IMR-90 (cell line): Measurements from ENCODE around the gene RELN.

Source experiments
- BHLHE40 ChIP-seq: fragments of 150-350 bp; IDR thresholded peaks from 2 replicates; pipeline ENCODE4 v1.6.1; 2016; ENCODE audit warnings: mild to moderate bottlenecking, low read depth, low read length
- CEBPB ChIP-seq: IDR thresholded peaks from 2 replicates; pipeline ENCODE4 v1.6.1; 2012; ENCODE audit warnings: low read depth, low read length, improper control_type of control experiment
- CHD1 ChIP-seq: IDR thresholded peaks from 2 replicates; pipeline ENCODE4 v1.6.1; 2012; ENCODE audit warnings: low read depth, low read length, improper control_type of control experiment
- MAFK ChIP-seq: IDR thresholded peaks from 2 replicates; pipeline ENCODE4 v1.6.1; 2012; ENCODE audit warnings: low read depth, low read length, improper control_type of control experiment
- MAZ ChIP-seq: IDR thresholded peaks from 2 replicates; pipeline ENCODE4 v1.6.1; 2012; ENCODE audit warnings: low read depth, mild to moderate bottlenecking, low read length, improper control_type of control experiment, moderate library complexity, borderline replicate concordance
- MXI1 ChIP-seq: IDR thresholded peaks from 2 replicates; pipeline ENCODE4 v1.6.1; 2012; ENCODE audit warnings: low read depth, mild to moderate bottlenecking, low read length, moderate library complexity, borderline replicate concordance
- POLR2A ChIP-seq: IDR thresholded peaks from 2 replicates; pipeline ENCODE4 v1.6.1; 2012; ENCODE audit warnings: mild to moderate bottlenecking, low read depth, low read length
- RAD21 ChIP-seq: IDR thresholded peaks from 2 replicates; pipeline ENCODE4 v1.6.1; 2012; ENCODE audit warnings: low read length, improper control_type of control experiment
- RCOR1 ChIP-seq: IDR thresholded peaks from 2 replicates; pipeline ENCODE4 v1.6.1; 2012; ENCODE audit warnings: mild to moderate bottlenecking, low read length, improper control_type of control experiment; ENCODE audit not compliant: insufficient replicate concordance
- RFX5 ChIP-seq: IDR thresholded peaks from 2 replicates; pipeline ENCODE4 v1.8.0; 2012; ENCODE audit warnings: low read depth, mild to moderate bottlenecking, low read length, moderate library complexity
- SMC3 ChIP-seq: fragments of 150-350 bp; IDR thresholded peaks from 2 replicates; pipeline ENCODE4 v1.6.1; 2016; ENCODE audit warnings: low read depth, mild to moderate bottlenecking, antibody characterized with exemption, low read length, moderate library complexity
- TF ChIP-seq, protein P1 (sequence below): conservative IDR thresholded peaks from 2 replicates; pipeline ENCODE4 v1.5.1; 2012; ENCODE audit warnings: mild to moderate bottlenecking, low read depth, low read length, improper control_type of control experiment
- TF ChIP-seq, protein P2 (sequence below): fragments of 150-350 bp; IDR thresholded peaks from 2 replicates; pipeline ENCODE4 v1.6.1; 2017; ENCODE audit warnings: mild to moderate bottlenecking, antibody characterized with exemption, low read length, low read depth
- TF ChIP-seq, protein P3 (sequence below): fragments of 150-350 bp; IDR thresholded peaks from 2 replicates; pipeline ENCODE4 v1.6.1; 2016; ENCODE audit warnings: low read depth, mild to moderate bottlenecking, low read length, moderate library complexity, borderline replicate concordance

DNA sequence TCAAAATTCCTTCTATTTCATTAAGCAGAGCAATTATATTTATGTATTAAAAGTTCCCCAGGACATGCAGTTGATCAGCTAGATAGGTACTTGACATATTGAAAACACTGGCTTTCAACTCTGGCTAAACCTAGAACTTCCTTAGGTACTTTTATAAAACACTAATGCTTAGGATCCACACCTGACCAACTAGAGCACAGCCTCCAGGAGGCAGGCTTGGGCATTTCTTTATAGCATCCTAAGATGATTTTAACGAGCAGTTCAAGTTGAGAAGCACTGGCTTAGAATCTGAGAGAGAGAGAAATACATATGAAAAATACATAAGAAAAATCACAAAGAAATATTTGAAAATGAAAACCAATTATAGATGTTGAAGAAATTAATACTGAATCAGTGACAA, 564.3 kb downstream of the RELN start:
- TF ChIP-seq, protein P1, sequence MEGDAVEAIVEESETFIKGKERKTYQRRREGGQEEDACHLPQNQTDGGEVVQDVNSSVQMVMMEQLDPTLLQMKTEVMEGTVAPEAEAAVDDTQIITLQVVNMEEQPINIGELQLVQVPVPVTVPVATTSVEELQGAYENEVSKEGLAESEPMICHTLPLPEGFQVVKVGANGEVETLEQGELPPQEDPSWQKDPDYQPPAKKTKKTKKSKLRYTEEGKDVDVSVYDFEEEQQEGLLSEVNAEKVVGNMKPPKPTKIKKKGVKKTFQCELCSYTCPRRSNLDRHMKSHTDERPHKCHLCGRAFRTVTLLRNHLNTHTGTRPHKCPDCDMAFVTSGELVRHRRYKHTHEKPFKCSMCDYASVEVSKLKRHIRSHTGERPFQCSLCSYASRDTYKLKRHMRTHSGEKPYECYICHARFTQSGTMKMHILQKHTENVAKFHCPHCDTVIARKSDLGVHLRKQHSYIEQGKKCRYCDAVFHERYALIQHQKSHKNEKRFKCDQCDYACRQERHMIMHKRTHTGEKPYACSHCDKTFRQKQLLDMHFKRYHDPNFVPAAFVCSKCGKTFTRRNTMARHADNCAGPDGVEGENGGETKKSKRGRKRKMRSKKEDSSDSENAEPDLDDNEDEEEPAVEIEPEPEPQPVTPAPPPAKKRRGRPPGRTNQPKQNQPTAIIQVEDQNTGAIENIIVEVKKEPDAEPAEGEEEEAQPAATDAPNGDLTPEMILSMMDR = no peak
- TF ChIP-seq POLR2A (no peak), RCOR1 (no peak), MAZ (no peak), CHD1 (no peak), BHLHE40 (no peak), RAD21 (no peak), MAFK (no peak), MXI1 (no peak), SMC3 (no peak), RFX5 (no peak), CEBPB (no peak)
- TF ChIP-seq, protein P2, sequence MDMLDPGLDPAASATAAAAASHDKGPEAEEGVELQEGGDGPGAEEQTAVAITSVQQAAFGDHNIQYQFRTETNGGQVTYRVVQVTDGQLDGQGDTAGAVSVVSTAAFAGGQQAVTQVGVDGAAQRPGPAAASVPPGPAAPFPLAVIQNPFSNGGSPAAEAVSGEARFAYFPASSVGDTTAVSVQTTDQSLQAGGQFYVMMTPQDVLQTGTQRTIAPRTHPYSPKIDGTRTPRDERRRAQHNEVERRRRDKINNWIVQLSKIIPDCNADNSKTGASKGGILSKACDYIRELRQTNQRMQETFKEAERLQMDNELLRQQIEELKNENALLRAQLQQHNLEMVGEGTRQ = no peak
- TF ChIP-seq, protein P3, sequence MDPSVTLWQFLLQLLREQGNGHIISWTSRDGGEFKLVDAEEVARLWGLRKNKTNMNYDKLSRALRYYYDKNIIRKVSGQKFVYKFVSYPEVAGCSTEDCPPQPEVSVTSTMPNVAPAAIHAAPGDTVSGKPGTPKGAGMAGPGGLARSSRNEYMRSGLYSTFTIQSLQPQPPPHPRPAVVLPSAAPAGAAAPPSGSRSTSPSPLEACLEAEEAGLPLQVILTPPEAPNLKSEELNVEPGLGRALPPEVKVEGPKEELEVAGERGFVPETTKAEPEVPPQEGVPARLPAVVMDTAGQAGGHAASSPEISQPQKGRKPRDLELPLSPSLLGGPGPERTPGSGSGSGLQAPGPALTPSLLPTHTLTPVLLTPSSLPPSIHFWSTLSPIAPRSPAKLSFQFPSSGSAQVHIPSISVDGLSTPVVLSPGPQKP = no peak
